WTC11 (cell line): Measurements from ENCODE around the gene SRGAP1. TPM values are rescaled to one million over a fixed set of nuclear protein-coding genes. Genes with fewer than 3 reads are reported as not detected.

Experiments
- ATAC-seq: fragments of 200-7000 bp; cut with Tn5 transposase; 2 replicates; pipeline ENCODE4 v1.10.0; 2021; ENCODE audit warnings: mild to moderate bottlenecking, moderate library complexity
- CTCF ChIA-PET: fragments of 300-600 bp; sonication (Branson Sonifier 250); formaldehyde crosslinking; loops from one replicate; lab custom pipeline; 2021; ENCODE audit warnings: antibody characterized with exemption; lab: Charles Lee
- POLR2A ChIA-PET: fragments of 350-600 bp; sonication (Branson Sonifier 250); formaldehyde crosslinking; loops from one replicate; lab custom pipeline; 2021; ENCODE audit warnings: antibody characterized with exemption; lab: Charles Lee
- DNase-seq: peaks from one replicate; pipeline ENCODE4 v3.0.0; 2021; ENCODE audit warnings: low spot score
- H3K27ac Mint-ChIP-seq: 2 replicates; pipeline ENCODE4 v1.8.0; 2021; ENCODE audit warnings: mixed read lengths
- H3K27me3 Mint-ChIP-seq: 2 replicates; pipeline ENCODE4 v1.8.0; 2021; ENCODE audit warnings: low read depth, mild to moderate bottlenecking, moderate library complexity, mixed read lengths
- H3K36me3 Mint-ChIP-seq: 2 replicates; pipeline ENCODE4 v1.8.0; 2021; ENCODE audit warnings: mixed read lengths
- H3K4me1 Mint-ChIP-seq: 2 replicates; pipeline ENCODE4 v1.8.0; 2022; ENCODE audit warnings: mixed read lengths
- H3K4me3 Mint-ChIP-seq: 2 replicates; pipeline ENCODE4 v1.8.0; 2021; ENCODE audit warnings: mild to moderate bottlenecking, moderate library complexity, mixed read lengths
- H3K9me3 Mint-ChIP-seq: 2 replicates; pipeline ENCODE4 v1.8.0; 2021; ENCODE audit warnings: mixed read lengths
- ETV6 ChIP-seq: sonication (generic); formaldehyde crosslinking; IDR thresholded peaks from 2 replicates; pipeline ENCODE4 v1.8.1; 2022; ENCODE audit warnings: mild to moderate bottlenecking, missing genetic modification reagents
- GABPB1 ChIP-seq: sonication (generic); formaldehyde crosslinking; IDR thresholded peaks from 2 replicates; pipeline ENCODE4 v1.8.1; 2023; ENCODE audit warnings: mild to moderate bottlenecking, missing genetic modification reagents
- GRHL2 ChIP-seq: fragments of 250-450 bp; sonication (Bioruptor Pico); IDR thresholded peaks from 2 replicates; pipeline ENCODE4 v1.8.0; 2022; ENCODE audit warnings: mild to moderate bottlenecking, moderate library complexity; ENCODE audit not compliant: insufficient replicate concordance, severe bottlenecking
- IRF2 ChIP-seq: sonication (generic); formaldehyde crosslinking; IDR thresholded peaks from 2 replicates; pipeline ENCODE4 v1.8.0; 2022; ENCODE audit warnings: low read depth, missing genetic modification reagents, borderline replicate concordance
- NFE2L1 ChIP-seq: sonication (generic); formaldehyde crosslinking; IDR thresholded peaks from 2 replicates; pipeline ENCODE4 v1.8.1; 2023; ENCODE audit warnings: missing genetic modification reagents
- NR2C2 ChIP-seq: sonication (generic); formaldehyde crosslinking; IDR thresholded peaks from 2 replicates; pipeline ENCODE4 v1.8.0; 2022; ENCODE audit warnings: mild to moderate bottlenecking, missing genetic modification reagents
- RELA ChIP-seq: sonication (generic); formaldehyde crosslinking; IDR thresholded peaks from 2 replicates; pipeline ENCODE4 v1.8.1; 2022; ENCODE audit warnings: missing genetic modification reagents, mild to moderate bottlenecking, borderline replicate concordance
- SMAD4 ChIP-seq: sonication (generic); formaldehyde crosslinking; IDR thresholded peaks from 2 replicates; pipeline ENCODE4 v1.8.0; 2022; ENCODE audit warnings: mild to moderate bottlenecking, missing genetic modification reagents
- SOX15 ChIP-seq: fragments of 250-450 bp; sonication (Bioruptor Pico); IDR thresholded peaks from 2 replicates; pipeline ENCODE4 v1.9.0; 2021; ENCODE audit warnings: mild to moderate bottlenecking
- ZBTB21 ChIP-seq: sonication (generic); formaldehyde crosslinking; IDR thresholded peaks from 2 replicates; pipeline ENCODE4 v1.8.1; 2023; ENCODE audit warnings: mild to moderate bottlenecking, missing genetic modification reagents, borderline replicate concordance
- ZNF121 ChIP-seq: sonication (generic); formaldehyde crosslinking; IDR thresholded peaks from 2 replicates; pipeline ENCODE4 v1.8.0; 2023; ENCODE audit warnings: missing genetic modification reagents
- ZNF317 ChIP-seq: sonication (generic); formaldehyde crosslinking; IDR thresholded peaks from 2 replicates; pipeline ENCODE4 v1.8.1; 2023; ENCODE audit warnings: low read depth, mild to moderate bottlenecking, moderate library complexity, missing genetic modification reagents, borderline replicate concordance
- total RNA-seq: library from RNA; stranded (reverse); gene quantifications from 3 replicates; pipeline ENCODE4 v1.2.3, GENCODE V29; 2021
- TF ChIP-seq, protein P1 (sequence below): fragments of 250-450 bp; sonication (Bioruptor Pico); IDR thresholded peaks from 2 replicates; pipeline ENCODE4 v1.9.0; 2021; ENCODE audit warnings: moderate library complexity, mild to moderate bottlenecking, inconsistent platforms, borderline replicate concordance
- TF ChIP-seq, protein P2 (sequence below): sonication (generic); formaldehyde crosslinking; IDR thresholded peaks from 2 replicates; pipeline ENCODE4 v1.8.1; 2022; ENCODE audit warnings: mild to moderate bottlenecking, moderate library complexity, missing genetic modification reagents
- TF ChIP-seq, protein P3 (sequence below): fragments of 250-450 bp; sonication (Bioruptor Pico); conservative IDR thresholded peaks from 2 replicates; pipeline ENCODE4 v1.9.0; 2021; ENCODE audit warnings: mild to moderate bottlenecking

The SRGAP1 gene
- total RNA-seq, 1 experiment from 2014 or later: 10.3 TPM

DNA sequence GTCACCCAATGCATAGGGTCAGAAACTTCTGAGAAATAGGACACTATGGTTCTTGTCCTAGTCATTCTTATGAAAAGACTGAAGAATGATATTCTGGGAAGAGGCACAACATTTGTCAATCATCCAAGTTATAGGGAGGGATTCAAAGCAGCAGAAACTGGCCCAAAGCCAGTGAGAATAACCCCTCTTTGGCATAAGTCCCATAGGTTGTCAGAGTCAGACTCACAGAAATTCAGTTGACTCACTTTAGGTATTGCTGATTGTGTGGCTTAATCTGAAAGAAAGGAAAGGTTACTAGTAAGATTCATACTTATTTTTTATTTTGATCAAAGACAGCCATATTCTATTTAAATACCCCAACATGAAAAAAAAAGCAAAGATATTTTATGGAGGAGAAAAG is 151.0 kb downstream of the SRGAP1 start (continued):
- TF ChIP-seq, protein P1, sequence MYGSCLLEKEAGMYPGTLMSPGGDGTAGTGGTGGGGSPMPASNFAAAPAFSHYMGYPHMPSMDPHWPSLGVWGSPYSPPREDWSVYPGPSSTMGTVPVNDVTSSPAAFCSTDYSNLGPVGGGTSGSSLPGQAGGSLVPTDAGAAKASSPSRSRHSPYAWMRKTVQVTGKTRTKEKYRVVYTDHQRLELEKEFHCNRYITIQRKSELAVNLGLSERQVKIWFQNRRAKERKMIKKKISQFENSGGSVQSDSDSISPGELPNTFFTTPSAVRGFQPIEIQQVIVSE (CRISPR knock-in tag): no peak

DNA sequence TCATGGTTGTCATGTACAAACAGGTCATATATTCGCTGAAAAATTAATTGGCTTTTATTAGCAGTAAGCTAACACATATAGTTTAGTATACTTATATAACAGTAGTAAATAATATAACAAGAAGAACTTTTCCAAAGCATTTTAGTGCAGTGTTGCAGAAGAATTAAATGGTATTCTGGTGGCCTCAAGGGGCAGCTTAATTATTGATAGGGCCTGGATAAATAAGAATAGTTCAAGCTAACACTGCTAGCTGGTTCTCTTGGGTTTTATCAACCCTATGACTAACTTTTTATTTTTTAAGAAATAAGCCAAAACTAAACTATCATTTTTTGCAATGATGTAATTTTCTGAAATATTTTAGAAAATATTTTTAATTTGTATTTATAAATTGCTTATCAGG is 152.1 kb downstream of the SRGAP1 start:
- Mint-ChIP-seq H3K9me3 (no peaks in the 10 kb centered on the region), H3K36me3 (no peaks in the 10 kb centered on the region), H3K27ac (no peak overlapping the region), H3K27me3 (no peaks in the 10 kb centered on the region), H3K4me3 (no peak overlapping the region), H3K4me1 (peaks cover 24% of the 10 kb centered on the region)
- ATAC-seq: no peak
- TF ChIP-seq, protein P2, sequence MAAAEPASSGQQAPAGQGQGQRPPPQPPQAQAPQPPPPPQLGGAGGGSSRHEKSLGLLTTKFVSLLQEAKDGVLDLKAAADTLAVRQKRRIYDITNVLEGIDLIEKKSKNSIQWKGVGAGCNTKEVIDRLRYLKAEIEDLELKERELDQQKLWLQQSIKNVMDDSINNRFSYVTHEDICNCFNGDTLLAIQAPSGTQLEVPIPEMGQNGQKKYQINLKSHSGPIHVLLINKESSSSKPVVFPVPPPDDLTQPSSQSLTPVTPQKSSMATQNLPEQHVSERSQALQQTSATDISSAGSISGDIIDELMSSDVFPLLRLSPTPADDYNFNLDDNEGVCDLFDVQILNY (CRISPR knock-in tag): no peak
- TF ChIP-seq, protein P3, sequence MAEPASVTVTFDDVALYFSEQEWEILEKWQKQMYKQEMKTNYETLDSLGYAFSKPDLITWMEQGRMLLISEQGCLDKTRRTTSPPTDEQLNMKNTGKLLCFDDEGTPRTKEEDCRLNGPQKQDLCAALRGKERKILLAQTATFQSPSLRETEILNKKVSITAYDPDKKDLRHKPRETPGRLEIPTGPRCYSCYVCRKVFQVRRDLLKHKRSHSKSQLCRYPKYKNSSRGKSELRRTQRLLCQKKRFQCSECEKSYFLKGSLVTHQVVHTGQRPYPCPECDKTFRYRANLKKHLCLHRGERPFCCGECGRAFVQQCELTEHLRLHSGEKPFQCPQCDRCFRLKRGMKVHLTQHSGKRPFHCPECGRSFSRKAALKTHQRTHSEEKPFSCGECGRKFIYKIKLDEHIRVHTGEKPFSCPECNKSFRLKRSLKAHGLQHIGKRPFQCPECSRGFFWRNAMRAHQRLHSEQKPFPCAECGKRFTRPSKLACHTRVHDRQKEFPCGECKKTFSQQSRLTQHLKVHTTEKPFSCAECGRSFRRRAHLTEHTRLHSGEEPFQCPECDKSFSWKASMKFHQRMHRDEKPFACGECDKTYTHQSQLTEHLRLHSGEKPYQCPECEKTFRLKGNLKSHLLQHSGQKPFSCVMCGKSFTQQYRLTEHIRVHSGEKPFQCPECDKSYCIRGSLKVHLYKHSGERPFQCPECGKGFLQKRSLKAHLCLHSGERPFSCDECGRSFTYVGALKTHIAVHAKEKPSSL (CRISPR knock-in tag): no peak
- TF ChIP-seq ZBTB21 (CRISPR knock-in tag) (no peak), ZNF121 (CRISPR knock-in tag) (no peak), GRHL2 (CRISPR knock-in tag) (no peak), ETV6 (CRISPR knock-in tag) (no peak), NR2C2 (no peak)
- no peak for DNase-seq
- ChIA-PET CTCF (no interaction called here), POLR2A (no interaction called here)

DNA sequence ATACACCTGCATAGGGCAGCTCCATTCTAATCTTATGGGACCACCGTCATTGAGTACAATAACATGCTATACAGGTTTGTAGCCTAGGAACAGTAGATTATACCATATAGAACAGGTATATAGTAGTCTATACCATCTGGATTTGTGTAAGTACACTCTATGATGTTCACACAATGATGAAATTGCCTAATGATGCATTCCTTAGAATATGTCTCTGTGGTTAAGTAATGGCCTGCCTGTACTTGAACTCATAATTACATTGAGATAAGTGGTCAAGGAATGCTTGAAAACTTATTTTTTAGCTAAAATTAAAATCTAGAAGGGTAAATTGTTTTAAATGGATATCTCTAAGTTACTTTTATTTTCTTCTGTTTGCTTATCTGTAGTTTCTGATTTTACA is 152.7 kb downstream of the SRGAP1 start:
- ChIA-PET CTCF (no interaction called here), POLR2A (no interaction called here)
- Mint-ChIP-seq H3K4me3 (no peak overlapping the region), H3K4me1 (peaks cover 20% of the 10 kb centered on the region), H3K27ac (no peak overlapping the region), H3K36me3 (peaks cover 2% of the 10 kb centered on the region), H3K9me3 (no peaks in the 10 kb centered on the region), H3K27me3 (no peaks in the 10 kb centered on the region)
- TF ChIP-seq SMAD4 (CRISPR knock-in tag): no peak
- DNase-seq (no peak), ATAC-seq (no peak)

DNA sequence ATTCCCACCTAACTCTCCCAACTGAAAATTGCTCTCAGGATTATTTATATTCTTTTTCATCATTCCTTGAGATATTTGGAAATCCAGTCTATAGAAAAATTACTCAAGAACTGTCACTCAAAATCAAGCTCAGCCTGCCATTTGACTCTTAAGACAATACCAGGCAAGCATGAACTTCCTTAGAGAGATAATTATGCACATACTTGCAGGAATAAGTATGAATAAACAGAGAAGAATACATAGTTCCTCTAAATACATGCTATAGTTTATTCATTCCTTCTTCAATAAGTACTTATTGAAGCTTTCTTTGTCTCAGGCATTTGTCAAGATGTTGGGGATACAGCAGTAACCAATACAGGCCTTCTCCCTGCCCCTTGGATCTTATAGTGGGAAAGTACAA is 154.1 kb downstream of the SRGAP1 start:
- no peak overlapping the region for H3K27ac Mint-ChIP-seq
- ATAC-seq: no peak
- H3K4me1 Mint-ChIP-seq: peaks cover 7% of the 10 kb centered on the region; the same call in 1 of the 2 replicates
- no peaks in the 10 kb centered on the region for H3K27me3 Mint-ChIP-seq
- H3K36me3 Mint-ChIP-seq: peaks cover 10% of the 10 kb centered on the region
- CTCF ChIA-PET: no interaction called here
- POLR2A ChIA-PET: no interaction called here
- DNase-seq: no peak
- peaks cover 4% of the 10 kb centered on the region; the same call in 1 of the 2 replicates for H3K9me3 Mint-ChIP-seq
- no peak overlapping the region for H3K4me3 Mint-ChIP-seq
- no peak for TF ChIP-seq NR2C2
- no peak for TF ChIP-seq NFE2L1
- no peak for TF ChIP-seq GABPB1 (CRISPR knock-in tag)
- no peak for TF ChIP-seq RELA
- TF ChIP-seq ZNF317: no peak
- TF ChIP-seq SOX15 (CRISPR knock-in tag): no peak

DNA sequence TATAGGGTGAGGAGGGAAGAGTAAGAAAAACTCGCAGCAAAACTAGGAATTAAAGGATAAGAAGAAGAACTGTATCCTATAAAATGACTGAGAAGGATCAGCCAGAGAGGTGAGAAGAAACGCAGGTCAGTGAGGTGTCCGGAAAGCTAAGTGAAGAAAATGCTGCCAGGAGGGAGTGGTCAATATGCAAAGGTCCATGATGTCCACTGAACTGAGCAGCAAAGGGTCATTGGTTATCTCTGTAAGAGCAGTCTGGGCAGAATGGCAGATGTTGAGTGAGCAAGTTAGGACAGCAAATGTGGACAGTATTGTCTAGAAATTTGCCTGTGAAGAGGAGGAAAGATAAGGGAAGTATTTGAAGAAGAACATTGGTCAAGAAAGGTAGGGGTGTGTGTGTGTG is 155.4 kb downstream of the SRGAP1 start:
- H3K9me3 Mint-ChIP-seq: peaks cover 9% of the 10 kb centered on the region; the same call in 1 of the 2 replicates
- ChIA-PET POLR2A (no interaction called here), CTCF (no interaction called here)
- H3K4me1 Mint-ChIP-seq: peaks cover 7% of the 10 kb centered on the region; the same call in 1 of the 2 replicates
- TF ChIP-seq IRF2: no peak
- H3K4me3 Mint-ChIP-seq: no peak overlapping the region
- H3K27me3 Mint-ChIP-seq: no peaks in the 10 kb centered on the region
- DNase-seq (no peak), ATAC-seq (no peak)
- H3K36me3 Mint-ChIP-seq: peaks cover 16% of the 10 kb centered on the region
- no peak overlapping the region for H3K27ac Mint-ChIP-seq
